NCI-H2107 treated with DMSO at 0.1 percent for 48 hours (cell line): Measurements from ENCODE around the gene CCNY.
"Not testable (repeated sequence)": the region's sequence is repeated elsewhere in the genome, so short reads cannot be mapped to it uniquely, and the experiment has no call there.

Experiments used
- DNase-seq: peaks from one replicate; lab custom pipeline; 2025; ENCODE audit not compliant: unreplicated experiment; lab: John Stamatoyannopoulos, UW

CCNY gene

GRCh38 chr10:35400595-35401268 lies 64.4 kb downstream of the CCNY start:
- DNase-seq: no peak

GRCh38 chr10:35403491-35403890 lies 67.2 kb downstream of the CCNY start:
- DNase-seq: not testable (repeated sequence)

- DNase-seq: not testable (repeated sequence)
Observed at GRCh38 chr10:35404077-35404476, 67.8 kb downstream of the CCNY start.

GRCh38 chr10:35406003-35406630 lies 69.8 kb downstream of the CCNY start:
- not testable (repeated sequence) for DNase-seq

- DNase-seq: not testable (repeated sequence)
Observed at GRCh38 chr10:35407696-35408095, 71.4 kb downstream of the CCNY start.

GRCh38 chr10:35409094-35409582 lies 72.8 kb downstream of the CCNY start:
- DNase-seq: peak; percentile 39

- DNase-seq: no peak
Observed at GRCh38 chr10:35409808-35410207, 73.5 kb downstream of the CCNY start.

GRCh38 chr10:35412003-35412723 lies 75.9 kb downstream of the CCNY start:
- DNase-seq: no peak

GRCh38 chr10:35412900-35413491 lies 76.7 kb downstream of the CCNY start:
- no peak for DNase-seq

- DNase-seq: no peak
Observed at GRCh38 chr10:35413985-35414861, 77.9 kb downstream of the CCNY start.

- DNase-seq: no peak
Observed at GRCh38 chr10:35415505-35415904, 79.2 kb downstream of the CCNY start.

- DNase-seq: no peak
Observed at GRCh38 chr10:35416619-35417312, 80.5 kb downstream of the CCNY start.

- DNase-seq: no peak
Observed at GRCh38 chr10:35417313-35417625, 81.0 kb downstream of the CCNY start.

- DNase-seq: no peak
Observed at GRCh38 chr10:35417795-35418194, 81.5 kb downstream of the CCNY start.

GRCh38 chr10:35418580-35418979 lies 82.3 kb downstream of the CCNY start:
- DNase-seq: not testable (repeated sequence)

GRCh38 chr10:35420044-35420443 lies 83.7 kb downstream of the CCNY start:
- no peak for DNase-seq

GRCh38 chr10:35420827-35421552 lies 84.7 kb downstream of the CCNY start:
- no peak for DNase-seq

GRCh38 chr10:35421553-35422178 lies 85.4 kb downstream of the CCNY start:
- no peak for DNase-seq

GRCh38 chr10:35422228-35422627 lies 85.9 kb downstream of the CCNY start:
- no peak for DNase-seq
